Measurements from ENCODE around the gene NMBR.

NMBR gene

DNA sequence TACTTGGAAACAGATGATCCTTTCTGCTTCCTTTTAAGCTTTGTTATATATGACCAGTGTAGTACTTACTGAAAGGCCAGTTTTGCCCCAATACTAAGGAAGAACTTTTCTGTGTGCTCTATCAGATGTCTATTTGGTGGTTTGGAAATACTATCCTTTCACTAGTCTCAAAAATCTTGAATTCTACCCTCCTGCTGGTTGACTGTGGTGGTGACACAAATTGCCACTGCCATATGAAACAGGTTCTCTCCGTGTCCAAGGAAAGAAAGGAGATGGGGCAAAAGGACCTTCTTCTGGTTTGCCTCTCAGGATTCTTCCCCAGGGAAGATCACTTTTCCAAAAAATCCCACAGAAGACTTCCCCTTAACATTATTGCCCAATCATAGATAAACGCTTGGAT, 8.0 kb downstream of the NMBR start:
- H3K9me2 ChIP-seq (replicated peaks; ENCODE audit: insufficient read depth, low read length) = no peaks in the 10 kb centered on the region
- H3K9ac ChIP-seq (ENCODE audit: low read length) = no peak overlapping the region
- no peaks in the 10 kb centered on the region for H3K9me3 ChIP-seq (ENCODE audit: insufficient read depth, low read length)
- H3F3A ChIP-seq (ENCODE audit: insufficient read depth) = no peaks in the 10 kb centered on the region
- H4K20me1 ChIP-seq (ENCODE audit: low read depth, low read length) = no peaks in the 10 kb centered on the region
- no peak overlapping the region for H3K4me3 ChIP-seq (ENCODE audit: insufficient read depth, low read length, poor library complexity, severe bottlenecking)
- no peak overlapping the region for H3K27ac ChIP-seq (ENCODE audit: low read depth, low read length)
- no peak overlapping the region for H3K4me2 ChIP-seq (ENCODE audit: low read depth, low read length, poor library complexity, severe bottlenecking)
- H2AFZ ChIP-seq (ENCODE audit: low read depth, low read length, severe bottlenecking) = no peak overlapping the region
- H3K27me3 ChIP-seq (ENCODE audit: low read length) = no peaks in the 10 kb centered on the region
- H3K36me3 ChIP-seq (ENCODE audit: low read length) = no peaks in the 10 kb centered on the region
- no peak for TF ChIP-seq EZH2phosphoT487 (conservative IDR thresholded peaks at IDR 0.05; ENCODE audit: low read length)
- TF ChIP-seq CTCF (IDR thresholded peaks at IDR 0.05; ENCODE audit: insufficient read depth, low read length, poor library complexity, severe bottlenecking) = no peak
- H3K79me2 ChIP-seq (ENCODE audit: insufficient read depth, low read length) = no peaks in the 10 kb centered on the region

DNA sequence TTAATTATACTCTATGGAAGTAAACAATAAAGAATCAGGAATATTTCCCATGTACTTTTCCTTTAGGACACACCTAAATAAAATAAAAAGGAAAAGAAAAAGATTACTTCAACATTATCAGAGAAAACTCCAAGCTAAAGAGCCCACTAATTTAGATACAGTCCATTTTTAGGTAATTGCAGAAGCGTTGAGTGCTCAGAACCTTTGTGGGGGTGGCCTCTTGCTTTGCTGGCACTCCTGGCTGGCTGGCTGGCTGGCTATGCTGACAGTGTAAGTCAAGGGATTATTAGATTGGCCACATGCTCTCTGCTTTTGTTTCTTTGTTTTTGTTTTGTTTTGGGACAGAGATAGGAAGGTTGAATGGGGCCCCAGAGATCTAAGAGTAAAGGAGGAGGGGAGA, 14.3 kb downstream of the NMBR start, which contains the start of gene GJE1:
GJE1 (plus strand) TSS at position 301 of the 400 bp plus-strand sequence. CDS start 234 bp downstream, outside the sequence.
- Histone ChIP-seq H3K36me3 (ENCODE audit: low read length) (no peaks in the 10 kb centered on the region), H3K27me3 (ENCODE audit: low read length) (no peaks in the 10 kb centered on the region), H3K27ac (ENCODE audit: low read depth, low read length) (no peak within 1 kb of the TSS)

DNA sequence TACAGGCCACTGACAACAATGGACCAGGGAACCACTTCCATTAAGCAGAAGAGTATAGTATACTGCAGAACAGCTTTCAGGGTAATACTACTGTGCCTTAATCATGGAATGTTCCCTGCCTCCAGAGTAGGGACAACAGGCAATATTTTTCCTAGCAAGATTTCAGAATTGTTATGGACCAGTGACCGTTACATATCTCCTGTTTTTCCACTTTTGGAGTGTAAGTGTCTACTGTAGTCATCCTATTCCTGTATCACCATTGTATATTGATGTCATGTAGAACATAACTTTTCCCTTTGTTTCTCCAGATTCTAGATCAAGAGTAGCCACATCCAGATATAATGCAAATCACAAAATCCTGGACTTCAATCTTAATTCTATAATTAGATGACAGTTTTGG, 16.1 kb downstream of the NMBR start:
- Histone ChIP-seq H3K9me2 (replicated peaks; ENCODE audit: insufficient read depth, low read length) (no peaks in the 10 kb centered on the region), H2AFZ (ENCODE audit: low read depth, low read length, severe bottlenecking) (no peak overlapping the region), H3F3A (ENCODE audit: insufficient read depth) (no peaks in the 10 kb centered on the region), H3K36me3 (ENCODE audit: low read length) (no peaks in the 10 kb centered on the region), H3K4me3 (ENCODE audit: insufficient read depth, low read length, poor library complexity, severe bottlenecking) (no peak overlapping the region), H4K20me1 (ENCODE audit: low read depth, low read length) (no peaks in the 10 kb centered on the region), H3K79me2 (ENCODE audit: insufficient read depth, low read length) (no peaks in the 10 kb centered on the region), H3K4me2 (ENCODE audit: low read depth, low read length, poor library complexity, severe bottlenecking) (no peak overlapping the region), H3K27ac (ENCODE audit: low read depth, low read length) (no peak overlapping the region), H3K9ac (ENCODE audit: low read length) (no peak overlapping the region), H3K27me3 (ENCODE audit: low read length) (no peaks in the 10 kb centered on the region), H3K9me3 (ENCODE audit: insufficient read depth, low read length) (no peaks in the 10 kb centered on the region)
- TF ChIP-seq EZH2phosphoT487 (conservative IDR thresholded peaks at IDR 0.05; ENCODE audit: low read length) (no peak), CTCF (IDR thresholded peaks at IDR 0.05; ENCODE audit: insufficient read depth, low read length, poor library complexity, severe bottlenecking) (no peak)

More for the DNA sequence above, 14.3 kb downstream of the NMBR start, which contains the start of gene GJE1:
- Histone ChIP-seq H3K79me2 (ENCODE audit: insufficient read depth, low read length) (no peaks in the 10 kb centered on the region), H3K9me3 (ENCODE audit: insufficient read depth, low read length) (no peaks in the 10 kb centered on the region), H3K9ac (ENCODE audit: low read length) (no peak within 1 kb of the TSS), H3K4me3 (ENCODE audit: insufficient read depth, low read length, poor library complexity, severe bottlenecking) (no peak within 1 kb of the TSS), H3F3A (ENCODE audit: insufficient read depth) (no peaks in the 10 kb centered on the region), H3K9me2 (replicated peaks; ENCODE audit: insufficient read depth, low read length) (no peaks in the 10 kb centered on the region), H2AFZ (ENCODE audit: low read depth, low read length, severe bottlenecking) (no peak within 1 kb of the TSS), H3K4me2 (ENCODE audit: low read depth, low read length, poor library complexity, severe bottlenecking) (no peak within 1 kb of the TSS), H4K20me1 (ENCODE audit: low read depth, low read length) (no peaks in the 10 kb centered on the region)
- TF ChIP-seq CTCF (IDR thresholded peaks at IDR 0.05; ENCODE audit: insufficient read depth, low read length, poor library complexity, severe bottlenecking) (no peak), EZH2phosphoT487 (conservative IDR thresholded peaks at IDR 0.05; ENCODE audit: low read length) (no peak)
